Embryonic facial prominence (tissue), 1 donor: ENCODE measurements around the gene LEO1.

Experiments
- DNase-seq: peaks from one replicate; pipeline ENCODE4 v3.0.0-alpha.2; 2016; ENCODE audit errors: extremely low spot score

LEO1 gene

DNA sequence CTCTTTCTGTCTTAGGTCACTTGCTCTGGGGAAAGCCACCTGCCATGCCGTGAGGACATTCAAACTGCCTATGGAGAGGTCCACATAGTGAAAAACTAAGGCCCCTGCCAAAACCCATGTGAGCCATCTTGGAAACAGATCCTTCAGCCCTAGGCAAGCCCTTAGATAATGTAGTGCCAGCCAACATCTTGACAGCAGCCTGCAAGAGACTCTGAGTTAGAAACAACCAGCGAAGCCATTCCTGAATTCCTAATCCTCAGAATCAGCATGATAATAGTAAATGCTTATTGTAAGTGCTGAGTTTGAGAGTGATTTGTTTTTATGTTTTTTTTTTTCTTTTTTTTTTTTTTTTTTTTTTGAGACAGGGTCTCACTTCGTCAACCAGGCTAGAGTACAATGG, 40.6 kb downstream of the LEO1 start:
- no peak for DNase-seq

- DNase-seq: no peak
Observed at GRCh38 chr15:51926809-51927208, 44.8 kb downstream of the LEO1 start.

GRCh38 chr15:51924156-51925068, 47.2 kb downstream of the LEO1 start:
- no peak for DNase-seq

DNA sequence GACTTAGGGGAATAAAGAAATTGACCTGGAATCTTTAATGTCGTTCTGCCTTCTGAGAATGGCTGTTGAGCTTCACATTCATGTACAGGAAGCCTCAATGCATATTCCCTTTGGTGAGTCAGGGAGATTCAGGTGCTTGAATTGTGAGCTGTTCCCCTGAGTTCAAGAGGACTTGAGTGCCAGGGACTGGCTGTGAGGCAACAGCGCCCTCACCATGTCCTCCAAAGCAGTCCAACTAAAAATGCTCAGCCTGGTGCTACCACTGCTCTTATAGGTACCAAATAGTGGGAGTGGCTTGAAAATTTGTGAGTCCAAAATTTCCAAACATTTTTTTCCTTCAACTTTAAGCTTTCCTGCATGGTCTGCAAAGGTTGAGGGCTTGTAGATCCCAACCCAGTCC, 54.1 kb downstream of the LEO1 start:
- no peak for DNase-seq

DNA sequence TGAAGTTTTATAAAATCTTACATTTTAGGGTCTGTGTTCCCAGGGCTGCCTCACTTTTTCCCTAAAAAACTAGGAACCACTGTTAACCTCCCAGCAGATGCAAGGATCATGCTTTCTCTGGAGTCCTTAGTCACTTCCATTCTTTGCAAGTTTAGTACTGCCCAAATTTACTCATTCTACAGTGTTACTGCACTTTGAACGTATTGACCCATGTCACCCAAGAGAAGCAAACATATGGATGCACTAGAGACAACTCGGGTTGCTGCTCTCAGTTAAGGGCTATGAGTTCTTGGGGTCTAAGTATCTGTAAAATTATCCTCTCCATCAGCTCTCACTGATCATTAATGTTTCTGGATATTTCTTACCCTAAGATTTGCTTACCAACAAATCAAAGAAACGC, 59.0 kb downstream of the LEO1 start:
- DNase-seq: no peak

- DNase-seq: no peak
Observed at GRCh38 chr15:51909584-51909983, 62.0 kb downstream of the LEO1 start.

GRCh38 chr15:51908316-51908715, 63.3 kb downstream of the LEO1 start:
- DNase-seq: no peak

DNA sequence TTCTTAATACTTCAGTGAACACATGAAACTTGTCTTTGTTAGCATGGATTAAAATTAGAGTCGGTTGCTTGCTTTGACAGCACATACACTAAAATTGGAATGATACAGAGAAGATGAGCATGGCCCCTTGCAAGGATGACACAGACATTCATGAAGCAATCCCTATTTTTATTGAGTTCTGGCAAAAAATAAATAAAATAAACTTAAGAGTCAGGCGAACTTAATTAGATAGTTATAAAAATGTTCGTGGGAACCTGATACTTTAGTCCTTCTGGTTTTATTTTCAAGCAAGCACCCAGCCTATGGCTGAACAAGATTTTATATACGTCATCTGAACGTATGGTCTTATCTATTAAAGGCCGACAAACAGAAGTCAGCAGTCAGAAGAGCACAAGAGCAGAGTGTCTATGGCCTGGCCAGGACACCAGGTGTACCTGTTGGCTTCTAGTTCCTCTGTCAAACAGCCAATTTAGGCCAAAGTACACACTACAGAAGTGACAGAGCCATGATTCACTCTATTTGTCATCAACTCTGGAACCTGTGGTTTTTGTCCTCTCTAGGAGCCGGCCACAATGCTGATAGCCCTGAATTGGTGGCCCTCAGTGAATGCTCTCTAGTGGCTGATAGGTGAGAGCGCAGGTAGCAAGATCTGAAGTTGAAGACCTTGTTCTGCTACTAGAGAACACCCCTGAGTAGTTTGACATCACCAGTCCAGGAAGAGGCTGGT, 64.3 kb downstream of the LEO1 start:
- no peak for DNase-seq

DNA sequence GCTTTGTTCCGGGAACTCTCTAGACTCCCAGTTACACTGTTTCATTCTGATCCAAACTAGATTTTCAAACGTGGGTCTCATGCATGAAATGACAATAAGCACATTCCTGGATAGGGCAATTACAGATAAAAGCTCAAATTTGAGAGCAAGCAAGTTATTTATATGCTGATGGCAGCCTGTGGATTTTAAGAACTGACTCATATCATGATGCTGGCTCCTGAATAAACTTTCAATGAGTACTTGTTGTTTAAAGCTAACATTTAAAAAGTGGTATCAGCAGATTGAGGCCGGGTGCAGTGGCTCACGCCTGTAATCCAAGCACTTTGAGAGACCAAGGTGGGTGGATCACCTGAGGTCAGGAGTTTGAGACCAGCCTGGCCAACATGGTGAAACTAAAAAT, 66.6 kb downstream of the LEO1 start:
- no peak for DNase-seq

DNA sequence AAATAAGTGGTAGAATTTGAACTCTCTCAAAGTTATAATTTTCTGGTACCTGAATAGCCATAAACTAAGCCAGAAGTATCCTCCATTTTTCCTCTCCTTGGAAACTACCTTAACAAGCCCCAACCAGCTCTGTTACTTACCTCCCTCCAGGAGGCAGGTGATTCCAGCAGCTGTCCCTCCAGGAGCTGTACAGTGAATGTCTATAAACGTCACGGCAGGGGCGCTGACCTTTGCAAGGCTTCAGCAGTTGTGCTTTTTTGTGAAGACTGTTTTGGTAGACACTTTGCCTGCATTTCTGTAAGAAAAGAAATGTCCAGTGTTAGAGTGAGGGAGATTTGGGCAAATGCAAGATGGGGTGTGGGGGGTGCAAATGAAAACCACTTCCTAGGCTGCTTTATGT, 67.2 kb downstream of the LEO1 start:
- no peak for DNase-seq

DNA sequence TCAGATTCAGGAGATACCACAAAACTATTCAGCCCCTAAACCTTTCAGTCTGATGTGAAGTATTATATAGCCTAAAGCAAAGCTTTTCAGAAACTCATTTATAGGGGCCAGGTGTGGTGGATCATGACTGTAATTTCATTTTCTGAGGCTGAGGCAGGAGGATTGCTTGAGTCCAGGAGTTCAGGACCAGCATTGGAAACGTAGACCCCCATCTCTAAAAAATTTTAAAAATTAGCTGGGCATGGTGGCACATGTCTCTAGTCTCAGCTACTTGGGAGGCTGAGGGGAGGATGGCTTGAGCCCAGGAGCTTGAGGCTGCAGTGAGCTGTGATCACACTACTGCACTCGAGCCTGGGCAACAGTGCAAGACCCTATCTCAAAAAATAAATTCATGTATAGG, 82.1 kb downstream of the LEO1 start:
- no peak for DNase-seq

- DNase-seq: no peak
Observed at GRCh38 chr15:51888593-51889195, 82.9 kb downstream of the LEO1 start.
